Measurements from ENCODE around the gene CUX1.

Gene CUX1

DNA sequence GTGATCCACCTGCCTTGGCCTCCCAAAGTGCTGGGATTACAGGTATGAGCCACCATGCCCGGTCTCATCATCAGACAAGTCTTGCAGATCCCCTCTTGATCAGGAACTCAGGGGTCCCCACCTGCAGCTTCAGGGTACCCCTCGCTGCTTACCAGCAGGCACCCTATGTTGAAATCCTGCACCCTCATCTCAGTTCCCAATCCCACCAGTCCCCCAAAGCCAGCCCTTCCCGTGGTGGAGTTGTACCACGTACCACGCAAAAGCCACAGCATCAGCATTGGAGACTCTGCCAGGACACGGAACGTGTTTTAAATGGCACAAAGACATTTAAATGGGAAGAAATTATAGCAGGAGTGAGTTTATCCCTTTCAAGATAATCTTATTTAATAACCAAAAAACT lies 202.0 kb downstream of the CUX1 start:
- Histone ChIP-seq H3K4me1 (ENCODE audit: insufficient read depth, low read length) (peaks cover 29% of the 10 kb centered on the region), H3K36me3 (ENCODE audit: insufficient read depth, low read length) (peaks cover 10% of the 10 kb centered on the region), H3K4me2 (ENCODE audit: insufficient read depth, low read length) (no peak overlapping the region), H3K27ac (ENCODE audit: low read length) (peak overlapping the region; percentile 59; the same call in 1 of the 2 replicates), H3K9me3 (ENCODE audit: insufficient read depth, low read length, severe bottlenecking) (no peaks in the 10 kb centered on the region), H3K9ac (ENCODE audit: low read depth, low read length) (no peak overlapping the region), H3K4me3 (ENCODE audit: low read depth in 1 of 2, low read length in 2 of 2) (no peak overlapping the region), H4K20me1 (ENCODE audit: insufficient read depth, low read length) (no peaks in the 10 kb centered on the region), H3K79me2 (ENCODE audit: insufficient read depth, low read length) (peaks cover 88% of the 10 kb centered on the region), H2AFZ (ENCODE audit: low read depth, low read length) (no peak overlapping the region), H3K27me3 (ENCODE audit: insufficient read depth, low read length, poor library complexity) (no peaks in the 10 kb centered on the region)
- DNase-seq (no peak), ATAC-seq (ENCODE audit: insufficient read depth, low read depth) (no peak)
- TF ChIP-seq EZH2 (IDR thresholded peaks at IDR 0.05; ENCODE audit: borderline replicate concordance, low read depth, low read length, severe bottlenecking) (no peak), CTCF (IDR thresholded peaks at IDR 0.05; ENCODE audit: borderline replicate concordance, extremely low read depth, low read length, poor library complexity, severe bottlenecking) (no peak)

DNA sequence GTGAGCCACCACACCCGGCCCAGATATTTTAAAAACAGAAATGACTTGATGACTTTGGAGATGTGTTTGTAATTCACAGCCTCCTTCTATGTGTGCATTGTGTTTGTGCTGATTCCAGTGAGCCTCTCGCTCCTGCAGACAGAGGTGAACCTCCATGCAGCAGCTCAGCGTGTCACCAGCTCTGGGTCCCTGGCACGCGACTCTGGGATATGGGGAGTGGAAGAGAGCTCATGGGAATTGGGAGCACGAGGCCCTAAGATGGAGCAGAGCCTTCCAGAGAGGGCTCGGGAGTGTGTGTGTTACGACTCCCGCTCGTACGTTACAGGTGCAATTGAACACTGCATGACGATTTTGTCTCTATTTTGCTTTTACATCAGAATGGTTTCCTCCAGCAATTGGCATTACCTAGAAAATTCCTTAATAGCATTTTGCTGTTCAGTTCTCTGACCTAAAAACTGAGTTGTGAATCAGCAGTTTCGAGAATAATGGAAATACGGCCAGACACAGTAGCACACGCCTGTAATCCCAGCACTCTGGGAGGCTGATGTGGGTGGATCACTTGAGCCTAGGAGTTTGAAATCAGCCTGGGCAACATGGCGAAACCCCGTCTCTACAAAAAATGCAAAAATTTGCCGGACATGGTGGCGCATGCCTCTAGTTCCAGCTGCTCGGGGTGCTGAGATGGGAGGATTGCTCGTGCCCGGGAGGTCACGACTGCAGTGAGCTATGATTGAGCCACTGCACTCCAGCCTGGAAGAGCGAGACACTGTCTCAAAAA lies 204.6 kb downstream of the CUX1 start:
- no peaks in the 10 kb centered on the region for H4K20me1 ChIP-seq (ENCODE audit: insufficient read depth, low read length)
- H3K9ac ChIP-seq (ENCODE audit: low read depth, low read length), result no peak overlapping the region
- no peak overlapping the region for H3K4me2 ChIP-seq (ENCODE audit: insufficient read depth, low read length)
- peaks cover 54% of the 10 kb centered on the region for H3K4me1 ChIP-seq (ENCODE audit: insufficient read depth, low read length)
- peak overlapping the region; percentile 100 for H3K27ac ChIP-seq (ENCODE audit: low read length)
- H3K36me3 ChIP-seq (ENCODE audit: insufficient read depth, low read length), result peaks cover 14% of the 10 kb centered on the region
- no peaks in the 10 kb centered on the region for H3K9me3 ChIP-seq (ENCODE audit: insufficient read depth, low read length, severe bottlenecking)
- no peaks in the 10 kb centered on the region for H3K27me3 ChIP-seq (ENCODE audit: insufficient read depth, low read length, poor library complexity)
- H3K4me3 ChIP-seq (ENCODE audit: low read depth in 1 of 2, low read length in 2 of 2), result no peak overlapping the region
- TF ChIP-seq EZH2 (IDR thresholded peaks at IDR 0.05; ENCODE audit: borderline replicate concordance, low read depth, low read length, severe bottlenecking), result no peak
- no peak for TF ChIP-seq CTCF (IDR thresholded peaks at IDR 0.05; ENCODE audit: borderline replicate concordance, extremely low read depth, low read length, poor library complexity, severe bottlenecking)
- H2AFZ ChIP-seq (ENCODE audit: low read depth, low read length), result no peak overlapping the region
- no peak for ATAC-seq (ENCODE audit: insufficient read depth, low read depth)
- H3K79me2 ChIP-seq (ENCODE audit: insufficient read depth, low read length), result peaks cover 90% of the 10 kb centered on the region
- DNase-seq, result no peak

- no peak for ATAC-seq (ENCODE audit: insufficient read depth, low read depth)
- Histone ChIP-seq H3K9ac (ENCODE audit: low read depth, low read length) (peak overlapping the region; percentile 35), H3K4me3 (ENCODE audit: low read depth in 1 of 2, low read length in 2 of 2) (no peak overlapping the region), H3K36me3 (ENCODE audit: insufficient read depth, low read length) (peaks cover 19% of the 10 kb centered on the region), H3K4me1 (ENCODE audit: insufficient read depth, low read length) (peaks cover 76% of the 10 kb centered on the region), H3K27me3 (ENCODE audit: insufficient read depth, low read length, poor library complexity) (no peaks in the 10 kb centered on the region), H3K4me2 (ENCODE audit: insufficient read depth, low read length) (no peak overlapping the region), H2AFZ (ENCODE audit: low read depth, low read length) (no peak overlapping the region), H4K20me1 (ENCODE audit: insufficient read depth, low read length) (no peaks in the 10 kb centered on the region), H3K27ac (ENCODE audit: low read length) (peak overlapping the region; percentile 100), H3K79me2 (ENCODE audit: insufficient read depth, low read length) (peaks cover 82% of the 10 kb centered on the region), H3K9me3 (ENCODE audit: insufficient read depth, low read length, severe bottlenecking) (no peaks in the 10 kb centered on the region)
- TF ChIP-seq EZH2 (IDR thresholded peaks at IDR 0.05; ENCODE audit: borderline replicate concordance, low read depth, low read length, severe bottlenecking), result no peak
- TF ChIP-seq CTCF (IDR thresholded peaks at IDR 0.05; ENCODE audit: borderline replicate concordance, extremely low read depth, low read length, poor library complexity, severe bottlenecking), result no peak
- DNase-seq, result peak; percentile 40
Measured at GRCh38 chr7:102024005-102024768, 206.8 kb downstream of the CUX1 start.
